ENCODE results near the gene SLC4A5. TPM values are rescaled to one million over a fixed set of nuclear protein-coding genes. Genes with fewer than 3 reads are reported as not detected.

SLC4A5 gene
- total RNA-seq, 1 experiment from 2014 or later: 0.07 TPM

DNA sequence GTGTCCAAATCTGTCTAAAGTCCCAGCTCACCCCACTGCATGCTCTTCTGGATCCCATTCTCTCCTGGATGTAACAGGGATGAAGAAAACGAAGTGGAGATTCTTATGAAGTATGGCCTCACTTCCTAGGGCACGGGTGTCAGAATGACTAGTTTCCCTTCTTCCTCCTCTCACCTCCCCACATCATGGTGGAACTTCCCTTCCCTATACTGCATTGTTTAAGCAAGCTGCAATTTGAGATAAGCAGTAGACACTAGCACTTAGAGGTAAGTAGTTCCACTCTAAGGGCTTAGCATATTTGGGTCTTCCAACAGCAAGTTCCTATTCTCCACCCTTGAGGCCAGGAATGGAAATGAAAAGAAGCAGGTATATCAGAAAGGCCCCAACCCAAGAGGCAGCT, 29.7 kb downstream of the SLC4A5 start:
- DNase-seq (ENCODE audit: low spot score): no peak

DNA sequence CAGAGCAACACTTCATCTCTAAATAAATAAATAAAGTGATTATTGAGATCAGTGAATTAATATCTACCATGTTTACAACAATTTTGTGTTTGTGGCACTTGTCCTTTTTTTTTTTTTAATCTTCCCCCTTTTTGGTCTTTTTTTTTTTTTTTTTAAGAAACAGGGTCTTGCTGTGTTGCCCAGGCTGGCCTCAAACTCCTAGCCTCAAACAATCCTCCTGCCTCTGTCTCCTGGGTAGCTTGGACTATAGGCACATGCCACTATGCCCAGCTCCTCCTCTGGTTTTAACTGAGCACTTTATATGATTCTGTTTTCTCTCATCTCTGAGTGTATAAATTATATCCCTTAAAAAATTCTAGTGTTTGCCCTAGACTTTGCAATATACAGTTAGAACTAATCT, 30.3 kb downstream of the SLC4A5 start:
- no peak for DNase-seq (ENCODE audit: low spot score)

DNA sequence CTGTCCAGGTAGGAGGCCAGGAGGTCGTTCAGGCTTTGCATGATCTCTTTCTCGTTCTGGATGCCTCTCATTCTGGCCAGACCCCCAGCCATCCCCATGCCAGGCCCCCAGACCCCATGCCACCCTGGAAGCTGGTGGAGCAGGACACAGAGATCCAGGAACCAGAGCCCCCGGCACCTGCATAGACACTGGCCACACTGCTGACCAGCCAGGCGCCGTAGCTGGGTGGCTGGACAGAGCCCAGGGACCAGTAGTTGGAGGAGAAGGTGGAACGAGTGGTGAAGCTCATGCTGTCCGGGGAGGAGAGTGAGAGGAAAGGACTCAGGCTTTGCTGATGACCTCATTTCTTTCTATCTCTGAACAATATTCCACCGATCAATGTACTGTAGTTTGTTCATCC, 35.5 kb downstream of the SLC4A5 start:
- DNase-seq (ENCODE audit: low spot score): no peak

DNA sequence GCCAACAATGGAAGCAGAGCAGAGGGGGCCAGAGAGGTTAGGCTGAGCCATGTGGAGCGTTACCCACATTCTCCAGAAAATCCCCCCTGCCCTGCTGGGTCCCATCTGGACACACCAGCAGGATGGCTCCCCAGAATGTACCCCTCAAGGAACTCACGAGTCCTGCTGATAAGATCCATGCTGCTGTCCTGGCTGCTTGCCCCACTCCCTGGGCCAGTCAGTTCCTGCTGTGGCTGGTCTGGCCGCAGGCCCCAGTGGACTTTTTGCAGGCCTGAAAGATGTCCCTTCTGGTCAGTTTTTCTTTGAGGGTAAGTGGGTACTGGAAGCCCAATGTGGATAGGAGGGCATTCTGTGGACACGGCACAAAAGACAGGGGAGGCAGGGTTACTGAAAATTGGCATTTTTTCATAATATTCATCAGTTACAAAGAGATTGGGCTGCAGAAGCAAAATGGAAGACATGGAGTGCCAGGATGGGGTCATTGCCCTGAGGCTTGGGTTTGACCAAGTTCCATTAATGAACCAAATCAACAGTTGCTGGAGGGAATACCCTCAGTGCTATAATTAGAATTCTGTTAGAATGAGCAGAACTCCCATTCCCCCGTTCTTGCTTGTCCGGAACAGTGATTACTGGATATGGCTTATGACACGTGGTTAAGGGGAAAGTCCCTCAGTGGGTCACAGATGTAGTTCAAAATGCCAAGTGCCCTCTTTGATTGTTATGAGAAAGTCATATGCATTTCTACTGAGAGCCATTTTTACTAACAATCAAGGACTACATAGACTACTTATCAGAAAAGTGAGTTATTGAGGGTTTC, 38.7 kb downstream of the SLC4A5 start:
- DNase-seq (ENCODE audit: low spot score): no peak

DNA sequence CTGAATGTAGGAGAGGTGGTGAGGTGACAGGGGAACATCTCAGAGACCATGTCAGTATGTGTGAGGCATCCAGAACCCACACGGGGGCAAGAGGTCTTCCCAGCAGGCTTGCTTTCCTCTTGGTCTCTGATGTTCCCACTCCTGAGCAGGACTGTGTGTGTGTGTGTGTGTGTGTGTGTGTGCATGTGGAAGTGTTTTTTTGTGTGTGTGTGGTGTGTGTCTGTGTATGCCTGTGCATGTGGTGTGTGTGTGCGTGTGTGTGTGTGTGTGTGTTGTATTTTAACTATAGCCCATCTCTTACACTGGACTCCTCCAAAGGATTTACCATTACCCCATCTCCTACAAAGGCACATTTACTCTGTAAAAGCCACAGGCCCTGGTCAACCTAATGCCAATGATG, 40.4 kb downstream of the SLC4A5 start:
- no peak for DNase-seq (ENCODE audit: low spot score)

DNA sequence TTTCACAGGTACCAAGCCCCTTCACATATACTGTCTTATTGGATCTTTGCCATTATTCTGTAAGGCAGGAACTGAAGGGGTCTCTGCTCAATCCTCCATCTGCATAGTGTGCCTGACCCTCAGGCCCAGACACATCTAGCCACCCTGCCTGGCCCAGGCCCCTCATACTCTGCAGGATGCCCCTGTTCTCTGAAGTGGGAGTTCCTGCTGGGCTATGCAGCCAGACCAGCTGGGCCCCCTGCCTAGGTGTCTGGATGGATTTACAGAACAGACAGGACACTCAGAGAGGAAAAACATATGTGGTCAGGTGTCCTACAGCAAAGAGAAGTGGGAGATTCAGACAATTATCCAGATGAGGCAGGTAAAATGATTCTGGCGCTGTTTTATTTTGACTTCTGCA, 42.0 kb downstream of the SLC4A5 start:
- no peak for DNase-seq (ENCODE audit: low spot score)

DNA sequence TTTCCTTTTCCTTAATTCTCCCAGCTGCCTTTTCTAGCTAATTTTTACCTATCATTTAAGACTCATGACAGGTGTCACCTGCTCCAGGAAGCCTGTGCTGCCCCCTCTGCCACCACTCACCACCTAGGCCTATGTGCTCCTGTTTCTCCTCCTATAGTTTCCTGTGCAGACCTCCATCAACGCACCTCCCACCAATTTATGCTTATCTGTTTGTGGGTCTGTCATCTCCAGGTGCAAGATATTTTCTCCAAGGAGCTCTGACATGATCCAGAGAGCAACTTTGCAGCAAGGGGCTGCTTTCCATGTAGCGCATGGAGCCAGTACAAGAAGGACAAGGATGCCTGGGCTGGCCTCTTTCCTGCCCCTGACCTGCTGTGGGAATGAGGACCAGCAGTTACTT, 42.7 kb downstream of the SLC4A5 start:
- DNase-seq (ENCODE audit: low spot score): no peak

DNA sequence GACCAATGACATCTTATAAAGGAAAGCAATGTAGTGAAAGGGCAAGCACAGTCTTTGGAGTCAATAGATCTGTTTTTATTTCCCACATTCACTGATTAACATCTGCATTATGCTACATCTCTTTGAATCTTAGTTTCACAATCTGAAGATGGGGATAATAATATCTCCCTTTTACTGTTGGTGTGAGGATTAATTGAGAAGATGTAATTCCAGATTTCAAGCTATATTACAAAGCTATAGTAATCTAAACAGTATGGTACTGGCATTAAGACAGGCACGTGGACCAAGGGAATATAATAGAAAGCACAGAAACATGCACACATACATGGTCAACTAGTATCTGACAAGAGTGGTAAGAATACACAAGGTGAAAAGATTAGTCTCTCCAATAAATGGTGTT, 45.3 kb downstream of the SLC4A5 start:
- DNase-seq (ENCODE audit: low spot score): no peak

- no peak for DNase-seq (ENCODE audit: low spot score)
These were observed 45.8 kb downstream of the SLC4A5 start for GRCh38 chr2:74297391-74297790.

- no peak for DNase-seq (ENCODE audit: low spot score)
These were observed 49.8 kb downstream of the SLC4A5 start for GRCh38 chr2:74293191-74293991.

DNA sequence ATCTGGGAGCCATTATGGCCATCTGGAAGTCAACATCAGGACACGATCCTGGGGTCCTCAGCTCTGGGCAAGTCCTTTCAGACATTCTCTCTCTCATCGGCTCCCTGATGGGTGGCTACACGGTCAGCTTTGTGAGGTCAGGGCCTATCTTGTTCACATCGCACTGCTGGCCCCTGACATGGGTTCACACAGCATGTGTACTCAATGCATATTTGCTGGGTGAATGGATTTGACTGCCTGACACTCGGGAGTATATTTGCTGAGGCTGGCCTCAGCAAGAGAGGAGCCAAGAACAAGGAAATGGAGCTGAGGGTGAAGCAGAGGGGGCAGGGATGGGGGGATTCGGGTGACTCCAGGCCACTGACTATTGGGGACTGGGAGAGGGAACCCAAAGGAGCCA, 50.5 kb downstream of the SLC4A5 start:
- no peak for DNase-seq (ENCODE audit: low spot score)

GRCh38 chr2:74291886-74292621, 51.2 kb downstream of the SLC4A5 start:
- DNase-seq (ENCODE audit: low spot score): no peak

DNA sequence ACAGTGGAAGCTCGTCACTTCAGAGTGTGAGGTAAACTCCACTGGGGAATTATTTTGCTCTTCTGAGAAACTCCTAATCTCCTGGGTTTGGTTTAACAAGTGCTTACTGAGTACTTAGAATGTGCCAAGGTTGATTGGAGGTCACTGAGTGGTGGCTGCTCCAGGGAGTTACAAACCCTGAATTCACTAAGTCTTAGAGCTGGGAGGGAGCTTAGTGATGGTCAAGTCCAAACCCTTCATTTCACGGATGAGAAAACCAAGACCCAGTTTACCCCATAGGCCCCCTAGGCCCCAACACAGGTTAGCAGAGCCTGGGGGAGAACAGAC, 52.0 kb downstream of the SLC4A5 start:
- DNase-seq (ENCODE audit: low spot score): no peak

DNA sequence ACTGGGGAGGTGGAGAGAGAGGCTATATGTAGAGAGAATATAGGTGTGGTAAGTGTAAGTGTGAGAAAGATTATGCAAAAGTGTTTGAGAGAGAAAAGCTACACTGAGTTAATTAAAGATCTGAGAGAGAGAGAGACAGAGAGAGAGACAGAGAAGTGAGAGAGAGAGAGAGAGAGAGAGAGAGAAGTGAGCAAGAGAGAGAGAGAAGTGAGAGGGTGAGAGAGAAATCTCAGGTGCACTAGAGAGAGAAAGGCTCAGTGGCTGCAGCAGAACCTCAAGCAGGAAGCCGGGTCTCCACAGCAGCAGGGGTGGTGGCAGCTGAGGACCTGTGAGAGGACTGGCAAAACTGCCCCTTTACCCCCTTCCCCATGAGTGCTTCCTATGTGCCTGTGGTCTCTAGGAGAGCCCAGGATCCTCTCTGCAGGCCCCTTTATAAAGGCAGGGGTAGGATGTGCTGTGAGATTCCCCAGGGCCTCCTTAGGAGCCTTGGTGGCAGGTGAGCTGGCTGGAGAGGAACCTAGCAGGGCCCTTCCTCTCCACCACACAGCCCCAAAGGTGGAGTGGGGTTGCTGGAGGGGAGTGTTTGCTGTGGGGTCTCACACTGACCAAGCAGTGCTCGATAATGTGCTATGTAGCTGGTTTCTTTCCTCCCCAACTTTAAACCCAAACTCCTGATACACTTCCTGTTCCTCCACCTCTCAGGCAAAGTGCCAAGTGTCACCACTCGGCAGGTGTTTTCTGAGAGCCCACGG, 52.6 kb downstream of the SLC4A5 start:
- no peak for DNase-seq (ENCODE audit: low spot score)

- no peak for DNase-seq (ENCODE audit: low spot score)
These were observed 53.1 kb downstream of the SLC4A5 start for GRCh38 chr2:74290066-74290465.

GRCh38 chr2:74286725-74287124, 56.5 kb downstream of the SLC4A5 start:
- peak; percentile 9 for DNase-seq (ENCODE audit: low spot score)

- DNase-seq (ENCODE audit: low spot score): no peak
These were observed 61.9 kb downstream of the SLC4A5 start for GRCh38 chr2:74281141-74281975.

GRCh38 chr2:74278694-74279093, 64.5 kb downstream of the SLC4A5 start:
- no peak for DNase-seq (ENCODE audit: low spot score)

DNA sequence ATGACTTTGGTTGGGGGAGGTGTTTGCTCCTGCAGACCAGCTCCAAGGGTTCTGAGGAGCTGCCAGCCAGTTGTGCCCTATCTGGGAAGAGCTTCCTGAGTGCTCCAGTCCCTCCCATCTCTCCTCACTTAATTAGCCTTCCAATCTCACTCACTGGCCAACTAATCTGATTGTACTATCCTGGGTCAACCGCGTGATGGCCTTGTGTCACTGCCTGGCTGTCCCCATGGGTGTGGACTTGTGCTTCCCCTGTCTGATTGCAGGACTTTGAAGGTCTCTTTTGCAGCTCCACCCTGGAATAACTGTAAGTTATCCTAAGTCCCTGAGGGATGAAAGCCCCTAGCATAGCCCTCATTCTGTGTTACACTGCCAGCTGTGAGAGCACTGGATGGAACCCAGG, 65.0 kb downstream of the SLC4A5 start:
- no peak for DNase-seq (ENCODE audit: low spot score)

DNA sequence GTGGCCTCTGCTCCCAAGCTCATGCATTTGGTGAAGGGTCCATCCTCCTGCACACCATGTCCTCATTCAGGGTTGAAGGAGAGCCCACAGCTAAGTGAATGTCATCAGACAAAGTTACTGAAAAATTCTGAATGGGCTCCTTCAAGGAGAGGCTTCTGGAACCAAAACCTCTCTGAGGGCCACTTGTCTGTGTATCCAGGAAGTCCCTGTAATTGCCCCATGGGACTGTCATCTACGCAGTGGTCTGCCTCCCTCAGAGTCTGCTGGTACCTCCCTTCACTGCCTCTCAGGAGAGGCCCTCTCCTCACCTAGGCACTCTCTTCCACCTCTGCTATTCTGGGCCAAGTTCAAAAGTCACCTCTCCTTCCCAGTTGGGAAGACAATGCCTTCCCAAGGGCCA, 68.0 kb downstream of the SLC4A5 start:
- no peak for DNase-seq (ENCODE audit: low spot score)

DNA sequence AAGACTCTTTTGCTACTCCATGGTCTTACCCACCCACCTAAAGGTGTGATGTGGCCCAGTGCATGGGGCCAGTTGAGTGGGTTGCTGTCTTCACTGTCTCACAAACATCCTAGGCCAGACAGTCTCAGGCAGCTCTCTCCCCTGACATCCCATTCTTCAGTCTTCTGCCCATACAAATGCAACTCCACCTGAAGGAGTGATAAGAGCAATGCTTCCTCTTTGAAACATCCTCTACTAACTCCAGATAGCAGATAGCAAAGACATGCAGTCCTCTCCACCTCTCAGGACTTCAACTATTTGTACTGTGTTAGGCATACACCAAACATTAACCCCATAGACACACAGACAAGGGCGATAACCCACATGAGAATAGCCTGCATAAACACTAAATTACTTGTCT, 73.5 kb downstream of the SLC4A5 start:
- no peak for DNase-seq (ENCODE audit: low spot score)
